Activated CD4-positive, alpha-beta T cell treated with anti-CD3 and anti-CD28 coated beads for 36 hours (primary cell): Measurements from ENCODE around the gene PSMG3. TPM values are rescaled to one million over a fixed set of nuclear protein-coding genes. Genes with fewer than 3 reads are reported as not detected.
A peak's percentile ranks its signal among the peaks of the same experiment; 100 is the strongest.

Experiments
- ATAC-seq: fragments of 200-7000 bp; cut with Tn5 transposase; one replicate; pipeline ENCODE4 v1.10.0; 2021; ENCODE audit warnings: mild to moderate bottlenecking, moderate library complexity
- CTCF ChIA-PET: fragments of 350-600 bp; sonication (Branson Sonifier 250); formaldehyde crosslinking; loops from one replicate; lab custom pipeline; 2021; ENCODE audit warnings: antibody characterized with exemption; lab: Charles Lee
- POLR2A ChIA-PET: fragments of 350-600 bp; sonication (Branson Sonifier 250); formaldehyde crosslinking; loops from one replicate; lab custom pipeline; 2021; ENCODE audit warnings: antibody characterized with exemption, inconsistent platforms; lab: Charles Lee
- DNase-seq: peaks from one replicate; pipeline ENCODE4 v3.0.0-alpha.2; 2020
- H3K27ac Mint-ChIP-seq: one replicate; pipeline ENCODE4 v1.8.0; 2021; ENCODE audit warnings: mixed read lengths
- H3K27me3 Mint-ChIP-seq: one replicate; pipeline ENCODE4 v1.8.0; 2021; ENCODE audit warnings: mixed read lengths
- H3K36me3 Mint-ChIP-seq: one replicate; pipeline ENCODE4 v1.8.0; 2021; ENCODE audit warnings: low read depth, mixed read lengths
- H3K4me1 Mint-ChIP-seq: one replicate; pipeline ENCODE4 v1.8.0; 2021; ENCODE audit warnings: mixed read lengths
- H3K4me3 Mint-ChIP-seq: one replicate; pipeline ENCODE4 v1.8.0; 2021; ENCODE audit warnings: mild to moderate bottlenecking, moderate library complexity, mixed read lengths
- H3K9me3 Mint-ChIP-seq: one replicate; pipeline ENCODE4 v1.8.0; 2021; ENCODE audit warnings: low read depth, mixed read lengths
- intact Hi-C, 2 experiments: fragments of 100-400 bp; cut with DNase I in 1 of 2; cut with micrococcal nuclease in 1 of 2; formaldehyde crosslinking; loops; one replicate each; pipeline versions ENCODE4 v1.14.2 to v1.15.1; 2022 to 2024; cut with DNase I, micrococcal nuclease
- total RNA-seq, 2 experiments: library from RNA; stranded (reverse); gene quantifications; one replicate each; pipeline ENCODE4 v1.2.3, GENCODE V29; 2021

PSMG3 gene
- total RNA-seq, 2 experiments from 2014 or later, result 21.4 to 33.0 TPM

GRCh38 chr7:1575809-1576208, 6.0 kb upstream of the PSMG3 start:
- Mint-ChIP-seq H3K27me3 (no peaks in the 10 kb centered on the region), H3K4me3 (no peak overlapping the region), H3K27ac (no peak overlapping the region), H3K36me3 (no peaks in the 10 kb centered on the region), H3K4me1 (peaks cover 22% of the 10 kb centered on the region), H3K9me3 (no peaks in the 10 kb centered on the region)
- ATAC-seq (no peak), DNase-seq (no peak)
- intact Hi-C loops, result loop anchor here (5.0 to 10.0 kb wide), 3 partner anchors 131 to 366 kb away; no protein-coding TSS in a partner anchor
- POLR2A ChIA-PET, result no interaction called here
- CTCF ChIA-PET, result interaction anchor here (0.6 kb wide), 1 partner anchor 744 kb away, joined by 3 read pairs; no protein-coding TSS in a partner anchor

- Mint-ChIP-seq H3K9me3 (no peaks in the 10 kb centered on the region), H3K27me3 (no peaks in the 10 kb centered on the region), H3K4me1 (peaks cover 36% of the 10 kb centered on the region), H3K4me3 (no peak overlapping the region), H3K36me3 (peaks cover 13% of the 10 kb centered on the region), H3K27ac (peak overlapping the region; percentile 66)
- no peak for DNase-seq
- no peak for ATAC-seq
- ChIA-PET CTCF (interaction anchor here (0.6 to 0.7 kb wide), 2 partner anchors 782 to 822 kb away, joined by 3 read pairs; no protein-coding TSS in a partner anchor), POLR2A (no interaction called here)
- intact Hi-C loops, result loop anchor here (5.0 to 10.0 kb wide), 3 partner anchors 90 to 355 kb away; no protein-coding TSS in a partner anchor
These were observed 2.4 kb upstream of the PSMG3 start for GRCh38 chr7:1572111-1572822.

- Mint-ChIP-seq H3K36me3 (peaks cover 22% of the 10 kb centered on the region), H3K27ac (peak overlapping the region; percentile 90), H3K4me3 (peak overlapping the region; percentile 86), H3K4me1 (peaks cover 37% of the 10 kb centered on the region), H3K27me3 (no peaks in the 10 kb centered on the region), H3K9me3 (no peaks in the 10 kb centered on the region)
- POLR2A ChIA-PET, result no interaction called here
- no peak for ATAC-seq
- no peak for DNase-seq
- CTCF ChIA-PET, result interaction anchor here (0.6 to 0.8 kb wide), 2 partner anchors 64 to 296 kb away, joined by 3 to 6 read pairs; no protein-coding TSS in a partner anchor
- intact Hi-C loops, result loop anchor here in 1 of 2 experiments (5.0 kb wide), 1 partner anchor 37 kb away; the partner anchor contains the start of gene MAFK
These were observed 396 bp downstream of the PSMG3 start for GRCh38 chr7:1569440-1569832.

GRCh38 chr7:1569016-1569415, 816 bp downstream of the PSMG3 start:
- intact Hi-C loops, result loop anchor here in 1 of 2 experiments (5.0 kb wide), 1 partner anchor 37 kb away; the partner anchor contains the start of gene MAFK

GRCh38 chr7:1567896-1568510, 1.8 kb downstream of the PSMG3 start:
- Mint-ChIP-seq H3K36me3 (peaks cover 22% of the 10 kb centered on the region), H3K4me1 (peaks cover 37% of the 10 kb centered on the region), H3K4me3 (peak overlapping the region; percentile 86), H3K9me3 (no peaks in the 10 kb centered on the region), H3K27me3 (no peaks in the 10 kb centered on the region), H3K27ac (no peak overlapping the region)
- intact Hi-C loops, result loop anchor here in 1 of 2 experiments (5.0 kb wide), 1 partner anchor 36 kb away; the partner anchor contains the start of gene MAFK
- POLR2A ChIA-PET, result no interaction called here
- DNase-seq (no peak), ATAC-seq (no peak)
- CTCF ChIA-PET, result interaction anchor here (0.9 to 1.0 kb wide), 2 partner anchors 10 to 12 kb away, joined by 4 to 5 read pairs; partner anchors contain the start of gene TMEM184A

More at GRCh38 chr7:1569016-1569415, 816 bp downstream of the PSMG3 start:
- Mint-ChIP-seq H3K27ac (peak overlapping the region; percentile 90), H3K9me3 (no peaks in the 10 kb centered on the region), H3K4me1 (peaks cover 37% of the 10 kb centered on the region), H3K27me3 (no peaks in the 10 kb centered on the region), H3K36me3 (peaks cover 22% of the 10 kb centered on the region), H3K4me3 (peak overlapping the region; percentile 86)
- peak; percentile 53 for DNase-seq
- ChIA-PET POLR2A (no interaction called here), CTCF (interaction anchor here (0.8 to 1.0 kb wide), 2 partner anchors 13 to 64 kb away, joined by 3 to 4 read pairs; partner anchors contain the start of gene TMEM184A)
- no peak for ATAC-seq

GRCh38 chr7:1567049-1567771, 2.6 kb downstream of the PSMG3 start:
- intact Hi-C loops, result loop anchor here in 1 of 2 experiments (5.0 kb wide), 1 partner anchor 35 kb away; the partner anchor contains the start of gene MAFK
- H3K4me3 Mint-ChIP-seq, result no peak overlapping the region

GRCh38 chr7:1566687-1567048, 3.2 kb downstream of the PSMG3 start:
- intact Hi-C loops, result loop anchor here in 1 of 2 experiments (5.0 kb wide), 1 partner anchor 34 kb away; the partner anchor contains the start of gene MAFK
- no peak for DNase-seq
- no peaks in the 10 kb centered on the region for H3K27me3 Mint-ChIP-seq
- POLR2A ChIA-PET, result no interaction called here
- H3K9me3 Mint-ChIP-seq, result no peaks in the 10 kb centered on the region
- H3K27ac Mint-ChIP-seq, result no peak overlapping the region
- CTCF ChIA-PET, result interaction anchor here (0.6 kb wide), 1 partner anchor 586 kb away, joined by 4 read pairs; no protein-coding TSS in a partner anchor
- no peak overlapping the region for H3K4me3 Mint-ChIP-seq
- peaks cover 26% of the 10 kb centered on the region for H3K4me1 Mint-ChIP-seq
- ATAC-seq, result no peak
- H3K36me3 Mint-ChIP-seq, result peaks cover 22% of the 10 kb centered on the region

More at GRCh38 chr7:1567049-1567771, 2.6 kb downstream of the PSMG3 start:
- ATAC-seq (no peak), DNase-seq (no peak)
- peaks cover 22% of the 10 kb centered on the region for H3K36me3 Mint-ChIP-seq
- ChIA-PET CTCF (interaction anchor here (0.9 kb wide), 1 partner anchor 9 kb away, joined by 5 read pairs; no protein-coding TSS in a partner anchor), POLR2A (no interaction called here)
- H3K27ac Mint-ChIP-seq, result no peak overlapping the region
- H3K4me1 Mint-ChIP-seq, result peaks cover 32% of the 10 kb centered on the region
- no peaks in the 10 kb centered on the region for H3K27me3 Mint-ChIP-seq
- no peaks in the 10 kb centered on the region for H3K9me3 Mint-ChIP-seq

GRCh38 chr7:1564603-1565022, 5.2 kb downstream of the PSMG3 start:
- CTCF ChIA-PET, result no interaction called here

GRCh38 chr7:1563981-1564602, 5.7 kb downstream of the PSMG3 start:
- no peak for ATAC-seq
- Mint-ChIP-seq H3K4me3 (no peak overlapping the region), H3K9me3 (no peaks in the 10 kb centered on the region), H3K27ac (no peak overlapping the region), H3K4me1 (peaks cover 17% of the 10 kb centered on the region), H3K27me3 (no peaks in the 10 kb centered on the region), H3K36me3 (peaks cover 21% of the 10 kb centered on the region)
- ChIA-PET CTCF (no interaction called here), POLR2A (no interaction called here)
- DNase-seq, result no peak
- intact Hi-C loops, result no loop called here

More at GRCh38 chr7:1564603-1565022, 5.2 kb downstream of the PSMG3 start:
- POLR2A ChIA-PET, result no interaction called here
- intact Hi-C loops, result loop anchor here in 1 of 2 experiments (5.0 kb wide), 1 partner anchor 32 kb away; the partner anchor contains the start of gene MAFK
- Mint-ChIP-seq H3K4me3 (no peak overlapping the region), H3K4me1 (peaks cover 18% of the 10 kb centered on the region), H3K36me3 (peaks cover 22% of the 10 kb centered on the region), H3K9me3 (no peaks in the 10 kb centered on the region), H3K27me3 (no peaks in the 10 kb centered on the region), H3K27ac (no peak overlapping the region)
- ATAC-seq, result no peak
- DNase-seq, result no peak

GRCh38 chr7:1562597-1563051, 7.2 kb downstream of the PSMG3 start:
- intact Hi-C loops, result no loop called here
- ChIA-PET CTCF (interaction anchor here (1.0 kb wide), 1 partner anchor 48 kb away, joined by 4 read pairs; no protein-coding TSS in a partner anchor), POLR2A (no interaction called here)
- Mint-ChIP-seq H3K9me3 (no peaks in the 10 kb centered on the region), H3K27ac (no peak overlapping the region), H3K4me1 (peaks cover 4% of the 10 kb centered on the region), H3K4me3 (no peak overlapping the region), H3K27me3 (no peaks in the 10 kb centered on the region), H3K36me3 (peaks cover 10% of the 10 kb centered on the region)
- DNase-seq (no peak), ATAC-seq (no peak)
